ENCODE results near the gene EP400.

The EP400 gene

DNA sequence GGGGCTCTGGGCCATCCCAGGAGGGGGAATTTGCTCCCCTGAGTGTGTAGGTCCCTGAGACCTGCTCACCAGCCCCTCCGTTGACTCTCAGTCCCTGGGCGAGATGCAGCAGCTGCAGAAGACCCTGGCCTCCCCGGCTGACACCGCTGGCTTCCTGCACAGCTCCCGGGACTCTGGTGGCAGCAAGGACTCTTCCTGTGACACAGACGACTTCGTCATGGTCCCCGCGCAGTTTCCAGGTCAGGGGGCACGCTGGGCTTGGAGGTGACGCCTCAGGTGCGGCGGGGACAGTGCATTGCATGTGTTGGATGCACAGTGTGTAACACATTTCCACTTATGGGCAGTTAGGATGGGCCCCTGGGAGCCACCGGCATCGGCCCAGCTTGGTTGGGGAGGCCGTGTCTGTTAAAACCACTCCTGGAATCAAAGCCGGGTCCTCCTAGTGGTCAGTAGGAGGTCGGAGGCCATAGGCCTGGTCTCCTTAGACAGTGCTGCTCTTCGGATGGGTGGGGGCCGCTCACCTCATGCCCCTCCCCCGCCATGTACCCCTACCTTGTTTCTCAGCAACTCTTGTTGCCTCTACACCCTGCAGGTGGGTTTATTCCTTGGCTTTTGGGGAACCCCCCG is 37.8 kb upstream of the EP400 start:
- no peak for FAIRE-seq

DNA sequence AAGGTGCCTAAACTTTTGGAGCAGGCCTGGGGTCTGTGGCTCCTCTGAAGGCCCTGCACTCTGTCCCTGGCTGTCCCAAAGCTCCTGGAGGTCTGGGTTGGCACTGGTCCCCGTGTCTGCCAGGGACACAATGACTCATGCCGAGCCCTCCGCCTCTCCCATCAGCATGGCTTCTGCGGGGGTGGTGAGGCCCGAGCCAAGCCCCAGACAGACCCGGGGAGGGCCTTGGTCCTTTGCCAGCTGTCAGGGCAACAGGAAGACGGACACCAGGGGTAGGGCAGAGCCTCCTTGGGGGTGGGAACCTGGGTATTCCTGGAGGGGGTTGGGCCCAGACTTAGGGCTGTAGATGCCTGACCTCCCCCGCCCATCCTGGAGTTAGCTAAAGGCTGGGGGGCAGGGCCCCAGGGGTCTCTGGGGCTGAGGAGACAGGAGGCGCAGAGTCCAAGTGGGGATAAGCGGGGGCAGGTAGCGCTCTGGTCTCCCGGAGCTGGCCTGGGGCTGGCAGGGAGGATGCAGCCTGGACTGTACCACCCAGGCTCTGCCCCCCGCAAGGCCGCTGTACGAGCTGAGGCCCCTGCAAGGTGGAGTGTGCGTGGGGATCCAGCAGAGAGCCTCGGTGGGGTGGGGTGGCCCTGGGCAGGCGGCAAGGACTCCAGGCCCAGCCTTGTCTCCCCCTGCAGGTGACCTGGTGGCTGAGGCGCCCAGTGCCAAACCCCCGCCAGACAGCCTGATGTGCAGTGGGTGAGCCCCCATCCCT is 37.0 kb upstream of the EP400 start:
- no peak for FAIRE-seq

DNA sequence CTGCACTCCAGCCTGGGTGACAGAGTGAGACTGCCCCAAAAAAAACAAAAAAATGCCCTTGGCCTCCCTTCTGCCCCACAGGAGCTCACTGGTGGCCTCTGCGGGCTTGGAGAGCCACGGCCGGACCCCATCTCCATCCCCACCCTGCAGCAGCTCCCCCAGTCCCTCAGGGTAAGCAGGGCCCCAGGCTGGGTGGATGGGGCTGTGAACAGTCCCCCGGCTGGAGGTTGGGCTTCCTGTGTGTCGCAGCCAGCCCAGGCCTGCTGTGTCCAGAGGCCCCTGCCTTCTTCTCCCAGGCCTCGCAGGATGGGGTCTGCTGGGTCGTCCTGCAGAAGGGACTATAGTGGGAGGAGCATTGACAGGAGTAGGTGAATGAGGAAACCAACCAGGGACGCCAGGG is 36.1 kb upstream of the EP400 start:
- no peak for FAIRE-seq

DNA sequence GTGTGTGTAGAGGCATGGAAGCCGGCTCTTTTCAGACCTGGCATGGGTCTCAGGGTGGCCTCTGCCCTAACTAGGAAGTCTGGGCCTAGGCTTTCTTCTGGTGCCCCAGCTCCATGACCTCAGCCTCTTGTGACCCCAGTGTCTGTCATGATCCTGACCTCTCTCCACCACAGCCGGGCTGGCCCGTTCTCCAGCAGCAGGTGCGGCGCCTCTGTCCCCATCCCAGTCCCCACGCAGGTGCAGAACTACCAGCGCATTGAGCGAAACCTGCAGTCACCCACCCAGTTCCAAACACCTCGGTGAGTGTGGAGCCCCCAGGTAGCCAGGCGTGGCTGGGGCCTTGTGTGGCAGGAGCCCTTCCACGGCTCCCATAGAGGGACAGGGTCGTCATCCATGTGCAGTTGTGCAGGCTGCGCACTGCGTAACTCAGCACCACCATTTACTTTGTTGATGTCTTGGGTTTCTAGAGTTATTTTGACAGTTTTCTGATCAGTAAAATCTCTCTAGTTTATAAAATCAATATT is 35.5 kb upstream of the EP400 start:
- FAIRE-seq = no peak

DNA sequence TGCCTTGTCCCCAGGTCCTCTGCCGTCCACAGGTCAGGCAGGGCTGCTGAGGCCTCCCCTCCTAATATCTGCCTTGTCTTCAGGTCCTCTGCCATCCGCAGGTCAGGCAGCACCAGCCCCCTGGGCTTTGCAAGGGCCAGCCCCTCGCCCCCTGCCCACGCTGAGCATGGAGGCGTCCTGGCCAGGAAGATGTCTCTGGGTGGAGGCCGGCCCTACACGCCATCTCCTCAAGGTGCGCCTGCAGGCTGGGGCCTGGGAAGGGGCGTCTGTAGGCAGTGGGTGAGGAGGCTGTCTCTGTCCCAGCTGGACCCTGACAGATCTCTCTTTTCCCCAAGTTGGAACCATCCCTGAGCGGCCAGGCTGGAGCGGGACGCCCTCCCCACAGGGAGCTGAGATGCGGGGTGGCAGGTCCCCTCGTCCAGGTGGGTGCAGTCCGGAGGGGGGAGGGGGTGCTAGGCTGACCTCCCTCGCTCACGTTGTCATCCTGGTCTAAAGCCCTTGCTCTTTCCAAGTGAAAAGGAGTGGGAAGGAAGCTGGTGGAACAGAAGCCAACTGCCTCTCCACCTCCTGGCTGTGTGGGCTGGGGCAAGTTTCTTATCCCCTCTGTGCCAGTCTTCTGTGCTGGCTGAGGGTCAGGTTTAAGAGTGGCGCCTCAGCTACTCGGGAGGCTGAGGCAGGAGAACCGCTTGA is 34.6 kb upstream of the EP400 start:
- no peak for FAIRE-seq

DNA sequence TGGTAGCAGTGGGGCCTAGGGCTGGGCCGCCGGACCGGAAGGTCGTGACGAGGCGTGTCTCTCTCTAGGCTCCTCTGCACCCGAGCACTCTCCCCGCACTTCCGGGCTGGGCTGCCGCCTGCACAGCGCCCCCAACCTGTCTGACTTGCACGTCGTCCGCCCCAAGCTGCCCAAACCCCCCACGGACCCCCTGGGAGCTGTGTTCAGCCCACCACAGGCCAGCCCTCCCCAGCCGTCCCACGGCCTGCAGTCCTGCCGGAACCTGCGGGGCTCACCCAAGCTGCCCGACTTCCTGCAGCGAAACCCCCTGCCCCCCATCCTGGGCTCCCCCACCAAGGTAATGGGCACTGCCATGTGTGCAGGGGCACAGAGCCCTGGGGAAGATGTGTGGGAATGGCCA is 33.9 kb upstream of the EP400 start:
- FAIRE-seq = no peak

DNA sequence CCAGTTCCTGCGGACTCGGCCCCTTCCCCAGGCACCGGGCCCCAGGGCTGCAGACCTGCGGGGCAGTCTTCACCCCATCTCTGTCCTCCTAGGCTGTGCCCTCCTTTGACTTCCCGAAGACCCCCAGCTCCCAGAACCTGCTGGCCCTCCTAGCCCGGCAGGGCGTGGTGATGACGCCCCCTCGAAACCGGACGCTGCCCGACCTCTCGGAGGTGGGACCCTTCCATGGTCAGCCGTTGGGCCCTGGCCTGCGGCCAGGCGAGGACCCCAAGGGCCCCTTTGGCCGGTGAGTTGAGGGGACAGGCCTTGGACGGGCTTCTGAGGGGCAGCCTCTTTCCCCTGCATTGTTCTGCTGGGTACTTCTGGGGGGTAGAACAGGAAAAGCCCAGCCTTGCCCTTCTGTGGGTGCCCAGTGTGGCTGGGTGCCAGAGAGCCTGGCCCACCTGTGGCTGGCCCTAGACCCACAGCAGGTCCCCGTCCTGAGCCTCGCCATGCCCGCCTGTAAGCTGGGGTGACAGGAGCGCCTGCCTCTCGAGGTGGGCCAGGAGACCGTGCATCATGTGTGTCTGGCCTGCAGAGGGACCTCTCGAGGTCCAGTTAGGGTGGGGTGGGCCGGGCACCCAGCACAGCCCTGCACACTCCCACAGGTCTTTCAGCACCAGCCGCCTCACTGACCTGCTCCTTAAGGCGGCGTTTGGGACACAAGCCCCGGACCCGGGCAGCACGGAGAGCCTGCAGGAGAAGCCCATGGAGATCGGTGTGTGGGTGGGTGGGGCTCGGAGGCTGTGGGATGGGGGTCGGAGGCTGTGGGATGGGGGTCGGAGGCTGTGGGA is 33.2 kb upstream of the EP400 start:
- no peak for FAIRE-seq

DNA sequence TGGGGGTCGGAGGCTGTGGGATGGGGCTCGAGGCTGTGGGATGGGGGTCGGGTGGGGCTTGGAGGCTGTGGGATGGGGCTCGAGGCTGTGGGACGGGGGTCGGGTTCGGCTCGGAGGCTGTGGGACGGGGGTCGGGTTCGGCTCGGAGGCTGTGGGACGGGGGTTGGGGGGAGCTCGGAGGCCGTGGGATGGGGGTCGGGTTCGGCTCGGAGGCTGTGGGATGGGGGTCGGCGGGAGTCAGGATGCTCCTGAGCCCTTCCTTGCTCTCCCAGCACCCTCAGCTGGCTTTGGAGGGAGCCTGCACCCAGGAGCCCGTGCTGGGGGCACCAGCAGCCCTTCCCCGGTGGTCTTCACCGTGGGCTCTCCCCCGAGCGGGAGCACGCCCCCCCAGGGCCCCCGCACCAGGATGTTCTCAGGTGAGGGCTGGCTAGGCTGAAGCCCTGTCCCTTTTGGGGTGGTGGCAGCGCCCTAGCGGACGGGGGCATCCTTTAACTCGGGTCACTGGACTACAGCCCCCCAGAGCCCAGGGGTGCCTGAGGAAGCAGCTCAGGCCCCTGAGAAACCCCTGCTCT is 32.5 kb upstream of the EP400 start:
- no peak for FAIRE-seq

DNA sequence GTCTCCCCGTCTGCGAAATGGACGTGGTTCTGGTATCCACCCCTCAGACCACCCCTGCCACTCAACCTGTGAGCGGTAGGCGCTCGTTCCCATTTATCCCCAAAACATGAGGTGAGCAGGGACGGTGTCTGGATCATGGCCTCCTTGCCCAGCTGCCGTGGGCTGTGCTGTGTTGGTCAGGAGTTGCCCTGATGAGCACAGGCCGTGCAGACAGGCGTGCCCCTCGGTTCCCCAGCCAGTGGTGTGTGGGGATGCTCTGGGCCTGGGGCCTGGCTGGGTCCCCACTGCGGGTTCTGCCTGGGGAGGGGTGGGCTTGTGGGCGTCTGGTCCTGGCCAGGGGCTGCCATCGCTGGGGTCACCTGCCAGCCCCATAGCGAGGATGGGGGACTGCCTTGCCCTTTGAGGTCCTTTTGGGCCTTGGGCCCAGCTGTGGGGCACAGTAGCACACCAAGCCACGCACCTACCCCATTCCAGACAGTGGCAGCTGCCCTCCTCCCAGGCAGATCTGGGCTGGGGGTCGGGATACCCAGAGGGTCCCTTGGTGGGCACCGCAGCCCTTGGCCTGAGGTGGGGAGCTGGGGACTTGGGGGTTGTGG is 31.9 kb upstream of the EP400 start:
- no peak for FAIRE-seq

DNA sequence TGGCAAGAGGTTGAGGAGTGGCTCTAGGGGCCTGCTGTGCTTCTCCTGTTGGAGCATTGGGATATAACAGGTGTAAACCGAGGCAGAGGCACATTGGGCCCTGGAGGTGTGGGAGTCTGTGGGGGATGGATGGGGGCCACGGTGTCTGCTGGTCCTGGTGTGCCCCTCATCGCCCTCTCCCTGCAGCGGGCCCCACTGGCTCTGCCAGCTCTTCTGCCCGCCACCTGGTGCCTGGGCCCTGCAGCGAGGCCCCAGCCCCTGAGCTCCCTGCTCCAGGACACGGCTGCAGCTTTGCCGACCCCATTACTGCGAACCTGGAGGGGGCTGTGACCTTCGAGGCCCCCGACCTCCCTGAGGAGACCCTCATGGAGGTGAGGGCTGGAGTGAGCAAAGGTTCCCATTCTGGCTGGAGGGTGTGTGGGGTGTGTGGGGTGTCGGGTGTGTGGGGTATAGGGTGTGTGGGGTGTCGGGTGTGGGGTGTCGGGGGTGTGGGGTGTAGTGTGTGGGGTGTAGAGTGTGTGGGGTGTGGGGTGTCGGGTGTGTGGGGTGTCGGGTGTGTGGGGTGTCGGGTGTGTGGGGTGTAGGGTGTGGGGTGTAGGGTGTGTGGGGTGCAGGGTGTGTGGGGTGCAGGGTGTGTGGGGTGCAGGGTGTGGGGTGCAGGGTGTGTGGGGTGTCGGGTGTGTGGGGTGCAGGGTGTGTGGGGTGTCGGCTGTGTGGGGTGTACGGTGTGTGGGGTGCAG is 31.3 kb upstream of the EP400 start:
- no peak for FAIRE-seq

DNA sequence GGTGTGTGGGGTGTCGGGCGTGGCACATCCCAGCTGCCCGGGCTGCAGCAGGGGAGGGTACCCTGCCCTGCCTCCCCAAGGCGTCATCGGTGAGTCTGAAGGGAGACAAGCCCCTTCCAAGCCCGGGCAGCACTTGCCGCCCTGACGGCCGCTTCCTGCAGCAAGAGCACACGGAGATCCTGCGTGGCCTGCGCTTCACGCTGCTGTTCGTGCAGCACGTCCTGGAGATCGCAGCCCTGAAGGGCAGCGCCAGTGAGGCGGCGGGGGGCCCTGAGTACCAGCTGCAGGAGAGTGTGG is 30.7 kb upstream of the EP400 start:
- no peak for FAIRE-seq

DNA sequence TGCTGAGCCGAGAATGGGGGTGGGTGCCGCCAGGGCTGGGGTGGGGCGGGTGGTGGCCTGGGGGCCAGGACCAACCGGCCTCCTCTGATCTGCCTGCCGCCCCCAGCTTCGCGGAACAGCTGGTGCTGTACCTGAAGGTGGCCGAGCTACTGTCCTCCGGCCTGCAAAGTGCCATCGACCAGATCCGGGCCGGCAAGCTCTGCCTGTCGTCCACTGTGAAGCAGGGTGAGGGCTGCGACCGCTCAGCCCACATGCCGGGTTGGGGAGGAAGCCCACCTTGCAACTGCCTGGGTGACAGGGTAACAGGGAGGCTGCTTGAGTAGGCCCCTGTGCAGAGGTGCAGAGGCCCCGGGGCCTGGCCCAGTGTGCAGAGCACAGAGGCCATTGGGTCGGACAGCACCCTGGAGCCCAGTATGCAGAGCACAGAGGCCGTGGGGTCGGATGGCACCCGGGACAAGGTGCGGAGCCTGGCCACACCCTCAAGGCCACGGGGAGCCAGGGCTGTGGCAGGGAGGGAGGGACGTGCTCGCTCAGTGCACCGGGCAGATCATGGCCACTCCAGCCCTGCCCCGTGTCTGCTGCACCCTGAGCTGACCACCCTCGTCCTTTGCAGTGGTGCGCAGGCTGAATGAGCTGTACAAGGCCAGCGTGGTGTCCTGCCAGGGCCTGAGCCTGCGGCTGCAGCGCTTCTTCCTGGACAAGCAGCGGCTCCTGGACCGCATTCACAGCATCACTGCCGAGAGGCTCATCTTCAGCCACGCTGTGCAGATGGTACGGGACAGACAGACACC is 30.2 kb upstream of the EP400 start:
- no peak for FAIRE-seq

DNA sequence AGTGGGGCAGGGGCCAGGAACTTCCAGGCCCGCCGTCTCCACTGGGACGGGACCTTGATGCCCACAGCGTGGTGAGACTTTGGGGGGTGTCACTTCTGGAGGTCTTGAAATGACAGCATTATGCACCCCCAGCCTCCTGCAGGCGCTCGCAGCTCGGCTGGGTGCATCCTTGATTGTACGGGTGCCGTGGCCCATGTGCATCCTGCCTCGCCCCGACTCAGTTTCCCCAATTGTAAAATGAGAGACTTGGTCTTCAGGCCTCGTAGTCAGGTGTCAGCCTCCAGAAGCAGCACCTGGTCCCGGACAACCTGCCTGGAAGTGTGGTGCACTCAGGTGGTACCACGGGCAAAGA is 29.6 kb upstream of the EP400 start:
- FAIRE-seq = no peak

DNA sequence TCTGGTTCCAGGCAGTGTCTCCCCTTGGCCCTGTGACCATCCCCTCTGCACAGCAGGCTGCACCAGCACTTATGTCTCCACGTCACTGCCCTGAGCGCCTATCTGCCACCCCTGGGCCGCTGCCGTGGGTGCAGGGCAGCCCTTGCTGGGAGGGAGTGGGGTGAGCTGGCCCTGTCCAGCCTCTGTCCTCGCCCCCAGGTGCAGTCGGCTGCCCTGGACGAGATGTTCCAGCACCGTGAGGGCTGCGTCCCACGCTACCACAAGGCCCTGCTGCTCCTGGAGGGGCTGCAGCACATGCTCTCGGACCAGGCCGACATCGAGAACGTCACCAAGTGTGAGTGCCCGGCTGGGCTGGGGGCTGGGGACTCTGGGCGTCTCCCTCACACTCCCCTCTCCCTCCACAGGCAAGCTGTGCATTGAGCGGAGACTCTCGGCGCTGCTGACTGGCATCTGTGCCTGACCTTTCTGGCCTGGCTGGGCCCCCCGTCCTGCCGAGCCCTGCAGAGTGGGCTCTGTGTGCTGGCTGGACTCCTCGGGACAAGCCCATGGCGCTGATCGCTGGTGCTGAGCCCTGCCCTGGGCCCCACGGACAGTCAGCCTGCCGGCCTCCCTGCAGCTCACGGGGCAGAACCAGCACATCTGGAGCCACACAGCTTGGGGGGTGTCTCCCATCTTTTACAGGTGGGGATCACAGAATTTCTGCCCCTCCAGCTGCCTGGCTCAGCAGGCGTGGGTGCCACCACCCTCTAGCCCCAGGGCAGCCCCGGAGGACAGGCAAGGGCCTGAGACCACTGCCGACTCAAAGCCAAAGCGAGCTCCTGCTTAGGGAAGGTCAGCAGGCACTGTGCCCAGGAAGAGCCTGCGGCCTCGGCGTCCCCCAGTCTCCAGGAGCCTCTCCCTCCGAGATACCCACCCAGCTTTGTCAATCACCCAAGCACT is 28.6 kb upstream of the EP400 start:
- FAIRE-seq = no peak

DNA sequence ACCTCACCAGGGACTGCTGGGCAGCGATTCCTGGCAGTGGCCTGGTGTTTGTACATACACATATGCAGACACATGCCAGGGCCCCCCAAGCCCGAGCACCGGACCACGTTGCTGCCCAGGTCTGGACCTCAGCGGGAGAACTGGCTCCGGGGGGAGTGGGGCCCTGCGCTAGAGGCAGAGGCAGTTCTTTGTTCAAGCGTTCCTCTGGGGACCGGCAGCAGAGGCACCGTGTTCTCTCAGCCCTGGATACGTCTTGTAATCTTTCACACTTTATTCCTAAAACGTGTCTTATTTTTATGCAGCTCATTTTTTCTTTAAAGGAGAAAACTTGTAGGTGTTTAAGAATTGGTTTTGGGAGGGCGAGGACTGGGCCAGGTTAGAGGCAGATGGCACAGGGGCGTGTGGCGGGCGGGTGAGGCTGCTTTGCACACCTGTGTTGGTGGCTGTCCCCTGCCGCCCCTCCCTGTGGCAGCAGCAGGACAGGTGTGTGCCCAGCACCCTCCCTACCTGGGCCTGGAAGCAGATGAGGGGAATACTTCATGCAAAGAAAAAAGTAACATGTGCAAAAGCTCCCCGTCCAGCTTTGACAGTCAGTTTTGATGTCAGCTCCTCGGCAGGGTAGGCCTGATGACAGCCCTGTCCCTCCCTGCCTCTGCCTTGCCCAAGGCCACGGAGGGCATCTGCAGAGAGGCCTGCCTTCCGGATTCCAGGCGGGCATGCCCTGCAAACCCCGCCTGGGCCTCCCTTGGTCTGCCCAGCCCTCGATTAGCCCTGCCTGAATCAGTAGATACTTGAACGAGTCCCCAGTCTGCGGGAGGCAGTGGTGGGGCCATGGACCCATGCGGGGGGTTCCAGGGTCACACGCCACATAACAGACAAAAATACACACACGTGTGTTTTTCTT is 27.6 kb upstream of the EP400 start:
- FAIRE-seq = no peak

DNA sequence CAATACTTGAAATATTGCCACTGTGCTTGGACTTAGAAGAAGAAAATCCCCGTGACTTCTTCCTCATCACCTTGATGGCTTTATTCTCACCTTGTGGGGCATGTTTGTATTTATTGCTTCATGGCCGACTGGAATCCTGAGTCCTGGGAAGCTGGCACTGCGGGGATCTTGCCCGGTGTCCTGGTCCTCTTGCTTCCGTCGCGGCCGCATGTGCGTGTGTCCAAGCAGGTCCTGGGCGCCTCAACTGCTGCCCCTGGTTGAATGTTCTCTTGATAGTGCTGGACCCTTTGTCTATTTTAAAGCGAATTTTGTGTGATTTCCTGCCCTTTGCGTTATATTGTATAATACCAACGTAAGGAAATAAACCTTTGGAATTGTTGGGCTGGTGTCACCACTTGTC is 27.0 kb upstream of the EP400 start:
- FAIRE-seq = no peak

DNA sequence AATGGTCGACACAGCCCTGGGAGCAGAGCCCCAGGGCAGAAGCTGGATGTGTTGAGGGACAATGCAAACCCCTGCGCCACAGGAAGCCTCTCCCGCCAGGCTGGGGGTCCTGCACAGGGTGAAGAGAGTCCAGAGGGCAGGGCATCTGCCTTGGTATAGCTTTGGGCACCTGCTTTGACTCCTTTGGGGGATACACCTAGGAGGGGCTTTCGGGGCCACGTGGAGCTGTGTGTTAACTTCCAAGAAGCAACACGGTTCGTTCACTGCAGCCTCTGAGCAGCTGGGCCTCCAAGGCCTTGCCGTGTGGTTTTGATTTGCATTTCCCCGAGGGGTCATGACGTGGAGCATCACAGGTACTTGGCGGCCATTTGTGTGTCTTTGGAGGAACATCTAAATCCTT is 26.5 kb upstream of the EP400 start:
- no peak for FAIRE-seq
